CD4-positive, alpha-beta T cell treated with Interleukin-12 subunit alpha and Interleukin-12 subunit beta, for 1 hour (primary cell): Measurements from ENCODE around the gene CST11.
A peak's percentile ranks its signal among the peaks of the same experiment; 100 is the strongest.

ENCODE experiments used
- DNase-seq: peaks from one replicate; pipeline ENCODE4 v3.0.0-alpha.2; 2020

CST11 gene

DNA sequence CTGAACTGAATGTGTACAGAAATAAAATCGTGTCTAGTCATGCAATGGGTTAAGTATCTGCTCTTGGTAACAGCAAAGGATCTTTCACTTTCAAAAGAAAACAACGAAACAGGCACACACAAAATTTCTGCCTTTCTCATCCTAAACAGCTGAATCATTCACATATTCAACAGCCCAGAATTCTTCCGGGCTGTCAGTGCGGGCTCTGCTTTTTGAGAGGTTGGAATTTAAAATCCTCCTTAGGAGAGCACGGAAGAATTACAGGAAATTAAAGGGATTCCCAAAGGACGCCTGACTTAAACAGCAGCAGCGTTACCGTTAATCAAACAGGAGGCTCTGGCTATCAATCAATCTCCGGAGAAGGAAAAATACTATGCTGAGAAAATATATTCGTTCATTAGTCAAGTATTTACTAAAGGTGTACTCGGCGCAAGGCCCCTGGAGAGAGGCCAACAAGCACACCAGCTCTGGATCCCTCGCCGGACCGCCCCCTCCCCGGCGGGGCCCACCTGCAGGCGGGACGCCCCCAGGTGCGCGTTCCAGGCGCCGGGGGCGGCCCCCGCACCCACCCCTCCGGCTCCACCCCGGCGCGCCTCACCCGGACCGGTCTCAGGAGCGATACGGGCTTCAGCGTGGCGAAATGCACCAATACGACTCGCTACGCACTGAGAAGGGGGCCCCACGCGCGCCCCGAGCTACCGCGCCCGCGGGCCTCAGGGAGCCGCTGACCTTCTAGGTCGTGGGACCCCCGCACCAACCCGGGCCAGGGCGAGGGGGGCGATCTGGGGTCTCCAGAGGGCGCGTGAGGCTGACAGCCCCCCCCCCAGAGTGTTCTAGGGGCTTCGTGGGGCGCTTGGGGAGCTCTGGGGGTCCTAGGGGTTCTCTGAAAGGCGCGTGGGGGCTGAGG is 32.4 kb downstream of the CST11 start:
- DNase-seq: peak; percentile 44

DNA sequence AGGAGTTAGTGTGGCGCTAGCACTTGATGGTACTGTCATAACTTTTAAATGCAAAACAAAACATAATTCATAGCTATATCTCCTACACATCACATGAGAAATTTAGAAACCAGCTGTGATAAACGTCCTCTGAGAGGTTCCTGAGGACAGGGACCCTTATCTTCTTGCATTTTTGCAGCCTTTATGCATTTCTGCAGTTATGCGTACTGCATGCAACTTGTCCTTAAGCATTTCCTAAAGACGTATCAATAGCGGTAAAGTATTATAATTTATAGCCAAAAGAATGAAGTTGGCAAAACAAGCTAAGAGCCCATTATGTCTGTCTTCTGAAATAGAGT is 33.0 kb downstream of the CST11 start:
- DNase-seq: no peak

DNA sequence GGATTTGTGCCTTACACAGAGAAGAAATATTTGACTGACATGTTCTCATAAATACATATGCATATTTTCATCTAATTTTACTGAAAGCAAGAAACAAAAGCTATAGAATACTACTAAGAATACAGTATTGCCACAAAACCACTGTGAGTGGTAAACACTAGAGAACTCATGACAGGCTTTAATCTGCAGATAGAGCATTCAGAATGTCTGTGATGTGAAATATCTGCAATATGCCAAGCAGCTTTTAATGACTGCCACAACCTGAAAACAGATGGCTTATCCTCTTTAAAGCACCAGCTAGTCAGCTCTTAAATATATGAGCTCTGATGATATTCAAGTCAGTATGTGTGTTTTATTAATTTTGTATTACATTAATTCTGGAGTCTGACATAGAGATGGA is 34.8 kb downstream of the CST11 start:
- DNase-seq: no peak

GRCh38 chr20:23415959-23416583 is 36.6 kb downstream of the CST11 start:
- peak; percentile 37 for DNase-seq

DNA sequence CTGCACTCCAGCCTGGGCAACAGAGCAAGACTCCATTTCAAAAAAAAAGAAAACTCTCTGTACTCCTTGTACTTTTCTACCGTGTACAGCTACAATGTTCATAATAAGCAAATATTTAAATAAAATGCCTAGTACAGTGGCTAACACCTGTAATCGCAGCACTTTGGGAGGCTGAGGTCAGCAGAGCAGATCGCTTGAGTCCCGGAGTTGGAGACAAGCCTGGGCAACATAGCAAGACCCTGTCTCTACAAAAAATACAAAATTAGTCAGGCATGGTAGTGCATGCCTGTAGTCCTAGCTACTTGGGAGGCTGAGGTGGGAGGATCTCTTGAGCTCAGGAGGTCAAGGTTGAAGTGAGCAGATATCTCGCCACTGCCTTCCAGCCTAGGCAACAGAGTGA is 37.1 kb downstream of the CST11 start:
- DNase-seq: no peak

DNA sequence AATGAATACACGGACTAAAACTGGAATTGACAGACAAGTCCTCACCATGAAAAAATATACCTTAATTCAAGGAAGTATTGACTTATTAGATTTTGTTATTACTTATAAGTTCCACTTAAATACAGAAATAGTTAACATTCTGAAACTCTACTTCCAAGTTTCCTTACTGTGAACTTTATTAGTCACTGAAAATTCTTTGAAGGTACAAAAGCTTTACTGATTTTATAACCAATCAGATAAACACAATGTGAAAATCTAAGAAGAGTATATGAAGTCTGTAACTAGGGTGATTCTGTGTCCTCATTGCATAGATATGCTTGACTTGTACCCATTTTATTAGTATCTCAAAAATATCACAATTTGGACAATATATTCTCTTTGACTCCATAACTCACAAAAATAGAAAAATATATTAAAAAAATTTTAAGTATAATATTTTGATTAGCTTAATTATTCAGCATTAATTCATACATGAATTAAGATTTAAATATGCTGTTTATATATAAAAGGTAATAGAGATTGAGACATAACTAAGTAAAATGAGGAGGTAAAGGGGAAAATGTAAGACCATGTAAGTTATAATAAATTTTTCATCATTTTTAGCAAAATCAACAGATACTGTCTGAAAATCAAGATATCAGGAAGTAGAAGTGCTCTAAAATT is 38.0 kb downstream of the CST11 start:
- DNase-seq: no peak

DNA sequence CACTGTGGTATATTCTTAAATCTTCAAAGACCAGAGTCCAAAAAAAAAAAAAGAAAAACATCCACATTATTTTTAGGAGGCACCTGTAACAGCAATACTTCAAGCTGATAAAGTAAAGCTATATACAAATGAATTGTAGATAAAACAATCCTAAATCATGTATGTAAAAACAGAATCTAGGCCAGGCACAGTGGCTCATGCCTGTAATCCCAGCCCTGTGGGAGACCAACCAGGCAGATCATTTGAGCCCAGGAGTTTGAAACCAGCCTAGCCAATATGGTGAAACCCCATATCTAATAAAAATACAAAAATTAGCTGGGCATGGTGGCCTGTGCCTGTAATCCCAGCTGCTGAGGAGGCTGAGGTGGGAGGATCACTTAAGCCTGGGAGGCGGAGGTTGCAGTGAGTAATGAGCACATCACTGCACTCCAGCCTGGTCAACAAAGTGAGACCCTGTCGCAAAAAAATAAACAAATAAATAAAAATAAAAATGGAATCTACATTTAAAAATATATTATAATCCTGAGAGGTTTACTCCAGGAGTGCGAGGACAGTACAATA is 38.7 kb downstream of the CST11 start:
- no peak for DNase-seq

DNA sequence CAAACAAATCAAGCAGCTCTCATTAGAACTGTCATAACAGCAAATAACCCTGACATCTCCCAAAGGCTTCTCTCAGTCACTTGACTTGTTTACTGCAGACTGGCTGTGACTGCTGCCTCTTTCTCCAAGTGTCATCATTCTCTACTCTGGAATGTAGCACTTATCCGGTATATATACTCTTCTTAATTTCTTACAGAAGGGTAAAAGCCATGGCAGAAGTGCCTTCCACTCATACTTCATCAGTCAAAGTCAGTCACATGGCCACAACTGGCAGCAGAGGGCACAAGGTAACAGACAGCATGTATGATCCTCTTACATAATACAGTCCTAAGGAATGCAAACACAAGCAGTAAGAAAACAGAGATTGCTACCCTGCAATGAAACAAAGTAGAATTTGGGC is 40.6 kb downstream of the CST11 start:
- DNase-seq: no peak

DNA sequence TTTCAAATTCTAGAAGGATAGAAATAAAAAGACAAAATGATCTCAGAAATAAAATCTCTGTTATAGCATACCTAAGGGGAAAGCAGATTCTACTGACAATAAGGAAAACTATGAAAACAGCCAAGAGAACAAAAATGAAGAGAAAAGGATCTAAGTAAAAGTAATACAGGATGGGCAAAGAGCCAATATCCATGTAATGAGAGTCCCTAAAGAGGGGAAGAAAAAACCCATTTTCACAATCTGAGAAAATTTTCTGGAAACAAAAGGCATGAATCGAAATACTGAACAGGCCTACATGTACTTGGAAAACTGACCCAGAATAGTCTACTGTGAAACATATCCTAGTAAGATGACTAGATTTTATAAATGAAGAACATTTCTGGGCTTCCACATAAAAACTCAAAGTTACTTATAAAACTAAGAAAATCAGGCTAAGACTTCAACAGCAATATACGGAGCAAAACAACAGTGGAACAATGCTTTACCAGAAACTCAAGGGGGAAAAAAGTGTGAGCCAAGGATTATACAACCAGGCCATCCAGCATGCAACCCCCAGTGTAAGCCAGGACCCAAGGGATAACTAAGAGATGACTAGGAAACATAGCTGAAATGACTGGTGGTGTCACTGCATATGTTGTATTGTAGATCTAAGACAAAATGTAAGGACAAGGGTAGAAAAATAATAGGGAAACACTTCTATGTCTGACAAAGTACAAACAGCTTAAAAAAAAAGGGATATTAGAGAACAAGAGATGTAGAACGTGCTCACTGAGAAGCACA is 41.6 kb downstream of the CST11 start:
- no peak for DNase-seq

GRCh38 chr20:23409800-23410199 is 42.9 kb downstream of the CST11 start:
- no peak for DNase-seq

GRCh38 chr20:23408957-23409356 is 43.7 kb downstream of the CST11 start:
- DNase-seq: no peak

DNA sequence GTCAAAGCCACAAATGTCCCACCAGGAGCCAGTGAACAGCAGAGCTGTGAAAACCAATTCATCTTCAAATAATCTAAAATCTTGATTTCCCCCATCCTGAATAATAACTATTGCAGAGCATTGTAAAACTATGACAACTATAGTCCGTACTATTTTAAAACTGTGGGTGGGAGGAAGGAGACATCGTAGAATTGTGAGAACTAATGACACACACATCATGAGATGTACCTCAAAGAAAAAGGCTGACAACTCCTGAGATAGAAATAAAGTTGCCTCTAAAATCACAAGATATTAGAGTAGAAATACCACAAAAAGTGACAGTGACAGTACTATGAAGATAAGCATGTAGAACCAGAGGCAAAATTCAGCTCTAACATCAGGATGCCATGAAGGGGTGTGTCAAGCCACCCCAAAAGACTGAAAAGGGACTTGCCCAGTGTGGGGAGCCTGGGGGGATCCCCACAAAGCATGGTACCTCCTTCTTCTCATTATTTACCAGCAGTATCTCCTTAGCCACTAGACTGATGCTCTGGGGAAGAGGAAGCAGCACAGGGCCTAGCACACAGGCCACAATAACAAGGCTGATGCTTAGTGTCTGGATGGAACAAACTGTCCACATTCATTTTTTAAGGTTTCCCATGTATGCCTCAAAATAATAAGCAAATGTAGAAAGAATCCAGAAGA is 44.8 kb downstream of the CST11 start:
- DNase-seq: peak; percentile 33

DNA sequence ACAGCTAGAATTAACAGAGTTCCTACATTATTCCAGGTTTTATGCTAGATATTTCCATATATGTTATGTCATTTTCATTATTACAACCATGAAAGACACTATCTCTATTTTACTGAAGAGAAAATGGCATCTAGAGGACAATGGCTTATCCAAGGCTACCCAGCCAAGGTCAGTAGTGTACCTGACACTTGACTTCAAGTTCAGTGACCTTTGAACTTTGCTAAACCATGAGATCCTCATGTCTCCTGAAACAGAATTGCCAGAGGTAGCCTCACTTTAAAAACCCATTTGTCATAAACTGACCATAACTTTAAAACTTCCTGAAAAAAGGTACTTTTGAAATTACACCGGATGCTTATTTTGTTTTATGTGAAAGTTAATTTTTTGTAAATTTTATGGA is 45.8 kb downstream of the CST11 start:
- no peak for DNase-seq

DNA sequence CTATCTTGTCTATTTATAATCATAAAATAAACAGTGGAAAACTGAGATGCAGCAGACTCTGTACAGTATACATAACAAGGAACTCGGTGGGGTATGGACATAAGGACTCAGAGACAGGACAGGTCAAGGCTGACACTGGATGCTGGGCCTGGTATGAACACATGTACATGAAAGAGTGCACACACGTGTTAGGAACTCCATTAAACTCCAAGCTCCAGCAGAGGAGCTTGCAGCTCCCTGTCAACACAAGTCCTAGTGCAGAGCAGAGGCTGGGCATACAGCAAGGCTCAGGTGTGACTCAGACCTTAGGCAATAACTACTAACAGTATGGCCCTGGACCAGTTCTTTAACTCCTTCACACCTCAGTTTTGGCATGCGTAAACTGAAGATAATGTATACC is 48.5 kb downstream of the CST11 start:
- DNase-seq: no peak

- no peak for DNase-seq
Observed at GRCh38 chr20:23403751-23404150, 48.9 kb downstream of the CST11 start.

GRCh38 chr20:23401051-23401450 is 51.6 kb downstream of the CST11 start:
- DNase-seq: no peak
